ENCODE measurements around the gene COL12A1.

The COL12A1 gene

DNA sequence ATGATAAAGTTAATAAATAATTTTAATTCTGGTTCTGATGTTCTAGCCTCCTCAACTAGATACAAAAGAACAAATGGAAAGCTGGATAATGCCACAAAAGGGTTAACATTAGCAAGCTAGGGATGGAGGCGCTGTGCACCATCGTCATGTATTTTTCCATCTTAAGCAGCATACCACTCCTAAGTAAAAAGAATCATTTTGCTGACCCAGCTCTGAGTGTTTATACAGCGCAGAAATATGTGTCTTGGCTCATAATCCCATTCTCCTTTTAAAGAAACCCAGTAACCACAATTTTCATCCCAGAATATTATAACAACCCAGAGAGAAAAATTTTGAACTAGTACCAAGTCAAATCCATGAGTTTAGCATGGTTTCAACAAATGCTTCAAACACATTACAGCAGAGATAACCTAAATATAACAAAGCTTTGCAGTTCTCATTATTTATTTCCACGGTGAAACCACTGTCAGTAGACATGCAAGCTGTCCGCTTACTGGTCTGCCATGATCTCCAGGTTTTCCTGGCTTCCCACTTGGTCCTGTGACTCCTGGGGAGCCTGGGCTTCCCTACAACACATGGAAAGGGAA is 111.1 kb downstream of the COL12A1 start:
- no peak for DNase-seq

DNA sequence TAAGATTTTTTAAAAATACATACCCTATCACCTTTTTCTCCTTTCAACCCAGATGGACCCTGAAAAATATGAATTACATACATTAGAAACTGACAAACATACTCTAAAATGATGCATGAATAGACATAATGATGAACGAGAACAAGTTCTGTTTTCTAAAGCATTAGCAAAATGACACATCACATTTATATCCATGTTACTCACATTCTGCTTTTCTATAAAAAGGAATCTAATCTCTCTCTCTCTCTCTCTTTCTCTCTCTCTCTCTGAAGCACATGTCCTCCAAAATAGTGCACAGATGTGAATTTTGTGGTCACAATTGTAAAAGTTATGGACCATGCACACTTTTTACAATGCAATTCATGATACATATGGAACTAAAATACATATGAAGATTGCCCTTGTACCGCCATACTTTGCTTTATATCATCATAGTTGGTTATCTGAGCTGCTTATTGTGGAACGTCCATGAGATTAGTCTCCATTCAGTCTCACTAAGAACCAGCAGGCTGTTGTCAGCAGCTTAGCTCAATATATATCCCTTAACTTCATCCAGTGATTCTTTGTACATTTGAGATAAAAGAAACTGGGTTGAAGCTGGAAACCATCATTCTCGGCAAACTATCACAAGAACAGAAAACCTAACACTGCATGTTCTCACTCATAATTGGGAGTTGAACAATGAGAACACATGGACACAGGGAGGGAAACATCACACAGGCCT is 114.2 kb downstream of the COL12A1 start:
- DNase-seq = no peak

DNA sequence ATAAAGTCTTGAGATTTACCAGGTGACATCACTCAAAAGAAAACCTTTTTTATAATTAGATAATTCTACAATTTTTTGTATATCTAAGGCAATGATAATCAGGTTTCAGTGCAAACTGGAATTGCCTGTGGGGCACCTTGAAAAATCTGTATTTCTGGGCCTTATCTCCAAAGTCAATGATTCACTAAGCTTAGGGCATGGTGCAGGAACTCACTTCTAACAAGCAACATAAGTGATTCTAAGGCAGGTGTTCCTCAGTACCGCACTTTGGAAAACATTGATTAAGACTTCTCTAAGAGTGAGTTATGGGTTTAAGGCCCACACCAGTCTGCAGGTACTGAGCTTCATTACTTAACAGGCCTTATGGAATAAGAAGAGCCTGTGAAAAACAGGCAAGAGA is 115.3 kb downstream of the COL12A1 start:
- DNase-seq = no peak

DNA sequence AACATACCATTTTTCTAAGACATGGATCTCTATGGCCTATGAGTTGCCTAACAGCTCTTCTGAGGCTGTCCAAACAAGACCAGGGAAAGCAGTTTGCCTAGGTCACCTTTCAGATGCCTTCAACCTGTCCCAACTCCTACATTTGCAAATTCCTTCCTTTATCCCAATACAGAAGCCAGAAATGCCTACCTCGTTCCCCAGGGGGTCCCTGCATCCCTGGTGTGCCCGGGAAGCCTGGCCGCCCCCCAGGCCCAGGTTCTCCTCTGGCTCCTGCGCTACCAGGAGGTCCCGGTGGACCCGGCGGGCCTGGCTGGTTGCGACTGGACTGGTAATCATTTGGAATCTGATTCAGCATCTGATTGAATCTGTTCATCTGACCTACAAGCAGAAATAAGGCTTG is 115.9 kb downstream of the COL12A1 start:
- no peak for DNase-seq

DNA sequence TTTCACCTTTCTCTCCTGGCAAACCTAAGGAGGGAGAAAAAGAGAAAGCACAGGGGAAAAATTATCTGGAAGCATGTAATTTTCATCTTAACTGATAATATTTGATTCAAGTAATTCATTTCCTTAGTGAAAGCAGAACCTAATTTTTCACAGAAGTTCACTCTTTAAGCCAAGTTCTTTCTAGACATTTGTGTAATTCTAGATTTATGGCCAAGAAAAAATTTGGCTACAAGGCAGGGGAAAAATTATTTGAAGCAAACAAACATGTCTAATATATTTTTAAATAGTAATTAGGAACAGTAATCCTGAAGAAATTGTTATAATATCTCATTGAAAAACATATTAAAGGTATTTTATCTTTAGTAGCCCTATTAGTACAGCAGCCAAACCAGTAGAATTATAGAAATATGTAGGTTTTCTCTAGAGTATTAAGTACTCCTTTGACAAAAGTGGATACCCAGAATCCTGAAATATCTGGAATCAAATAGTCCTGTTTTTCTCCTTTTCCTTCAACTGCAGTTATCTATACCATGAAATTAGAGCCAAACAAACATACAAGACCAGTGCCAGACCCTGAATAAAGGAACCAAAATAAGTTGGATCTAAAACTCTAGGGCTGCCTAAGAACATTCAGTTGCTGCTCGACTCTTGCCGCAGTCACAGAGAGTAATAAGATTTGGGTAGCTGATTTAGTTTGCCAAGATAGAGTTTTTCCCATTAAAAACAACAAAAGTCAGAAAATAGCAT is 116.5 kb downstream of the COL12A1 start:
- no peak for DNase-seq

DNA sequence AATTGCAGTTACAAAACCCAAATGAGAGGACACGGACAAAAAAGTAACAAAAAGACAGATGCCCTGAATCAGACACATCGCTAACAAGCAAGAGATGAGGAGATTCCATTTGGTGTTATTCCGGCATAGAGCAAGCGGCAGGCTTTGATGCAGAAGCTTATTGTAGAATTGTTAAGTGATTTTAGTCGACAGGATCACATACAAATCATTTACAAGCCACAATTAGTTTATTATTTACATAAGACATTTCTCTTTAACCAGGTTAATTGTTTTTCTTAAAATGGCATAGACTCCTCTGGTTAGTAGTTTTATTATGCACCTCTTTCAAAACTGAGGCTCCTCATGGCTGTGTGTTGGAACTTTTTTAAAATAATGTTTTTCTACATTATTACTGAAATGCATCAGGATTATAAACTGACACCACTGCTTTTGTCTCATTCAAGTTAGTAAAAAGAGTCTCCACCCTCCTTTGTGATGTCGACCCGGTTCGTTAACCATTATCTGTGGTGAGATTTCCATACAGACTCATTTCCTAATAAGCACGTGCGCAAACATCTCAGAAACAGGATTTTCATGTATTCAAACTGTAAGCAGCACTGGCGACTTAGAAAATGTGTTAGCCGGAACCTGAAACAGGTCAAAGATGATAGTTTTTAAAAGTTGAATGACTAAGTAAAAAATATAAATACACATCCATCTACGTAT is 119.8 kb downstream of the COL12A1 start:
- no peak for DNase-seq

DNA sequence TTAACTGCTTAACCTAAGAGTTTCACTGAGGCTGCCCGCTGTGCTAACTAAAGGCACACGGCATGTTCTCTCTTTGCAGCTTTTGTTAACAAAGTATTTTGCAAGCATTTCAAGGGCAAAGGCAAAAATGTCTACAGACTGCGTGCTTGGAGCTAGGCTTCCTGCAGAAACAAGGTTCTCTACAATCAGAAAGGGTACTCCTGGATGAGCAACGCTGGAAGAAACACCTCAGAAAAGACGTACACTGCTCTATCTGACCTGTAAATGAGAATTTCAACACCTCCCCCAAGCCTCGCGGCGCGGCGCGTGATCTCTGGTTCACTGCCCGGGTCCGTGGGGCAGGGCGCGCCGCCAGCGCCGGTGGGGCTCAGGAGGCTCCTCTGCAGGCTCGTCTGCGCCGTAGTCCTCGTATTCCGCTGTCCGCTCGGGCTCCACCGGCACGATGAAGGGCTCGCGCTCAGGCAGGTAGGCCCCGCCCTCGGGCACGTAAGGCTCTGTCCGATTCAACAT is 120.9 kb downstream of the COL12A1 start:
- DNase-seq = no peak

DNA sequence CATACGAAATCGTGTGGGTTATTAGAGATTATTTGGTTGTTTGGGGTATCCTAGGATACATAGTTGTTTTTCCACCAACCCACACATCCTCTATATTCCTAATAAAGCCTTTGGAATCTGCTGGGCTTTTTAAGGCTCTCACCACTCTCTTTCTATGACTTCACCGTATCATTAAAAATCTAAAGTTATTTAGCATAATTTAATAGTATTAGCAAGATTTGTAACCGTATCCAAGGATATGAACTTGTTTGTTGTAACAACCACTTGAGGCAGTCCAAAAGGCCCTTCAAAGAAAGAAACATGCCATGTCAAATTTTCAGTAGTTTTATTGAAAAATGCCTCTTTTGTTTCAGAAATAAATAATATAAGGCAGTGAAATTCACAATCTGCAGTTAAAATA is 121.8 kb downstream of the COL12A1 start:
- no peak for DNase-seq

DNA sequence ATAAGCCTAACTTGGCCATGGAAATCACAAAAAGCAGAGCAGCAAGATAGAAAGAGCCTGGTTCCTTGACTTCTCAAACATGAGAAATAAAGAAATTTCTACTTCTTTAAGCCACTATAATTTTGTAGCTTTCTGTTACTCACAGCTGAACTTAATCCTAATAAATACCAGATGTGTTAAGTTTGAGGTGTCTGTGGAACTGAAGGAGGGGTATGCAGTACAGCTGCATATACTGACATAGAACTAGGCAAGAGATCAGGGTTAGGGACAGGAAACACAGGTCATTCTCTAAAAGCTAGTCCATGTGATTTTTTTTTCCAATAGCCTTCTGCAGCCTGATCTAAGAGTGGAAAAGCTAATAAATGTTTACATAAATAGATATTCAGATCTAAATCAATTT is 123.9 kb downstream of the COL12A1 start:
- no peak for DNase-seq

DNA sequence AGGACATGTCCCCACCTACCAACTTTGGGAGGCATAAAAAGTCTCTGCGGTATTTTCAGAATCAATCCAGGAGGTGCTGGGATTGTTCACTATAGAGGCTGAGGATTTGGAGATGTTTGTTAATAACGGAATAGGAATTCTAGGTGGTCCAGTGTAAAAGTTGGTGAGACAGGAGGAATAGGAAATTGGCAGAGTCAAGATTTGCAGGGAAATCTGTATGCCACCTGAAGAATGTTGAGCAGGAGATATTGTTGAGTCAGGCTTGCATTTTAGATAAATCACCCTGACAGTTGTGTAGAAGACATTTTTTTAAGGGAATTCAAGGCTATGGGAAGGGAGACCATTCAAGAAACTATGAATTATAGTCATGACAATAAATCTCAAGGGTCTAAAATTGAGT is 124.8 kb downstream of the COL12A1 start:
- no peak for DNase-seq

DNA sequence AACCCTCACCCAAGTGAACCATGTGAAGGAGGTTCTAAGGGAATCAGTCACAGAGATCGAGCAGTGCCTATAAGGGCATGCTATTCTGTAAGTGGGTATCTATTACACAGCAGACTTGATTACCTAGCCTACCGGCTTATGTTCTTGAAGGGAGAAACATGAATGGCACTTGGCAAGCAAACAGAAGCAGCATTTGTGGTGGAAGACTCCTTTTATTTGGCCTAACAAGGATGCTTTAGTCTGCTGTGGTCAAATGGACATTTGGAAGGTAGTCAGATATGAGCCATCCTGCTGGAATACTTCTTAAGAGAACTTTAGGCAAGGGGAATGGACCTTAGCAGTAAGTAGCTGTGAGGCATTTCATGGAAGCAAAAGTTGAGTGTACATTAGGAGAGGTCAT is 126.3 kb downstream of the COL12A1 start:
- no peak for DNase-seq

DNA sequence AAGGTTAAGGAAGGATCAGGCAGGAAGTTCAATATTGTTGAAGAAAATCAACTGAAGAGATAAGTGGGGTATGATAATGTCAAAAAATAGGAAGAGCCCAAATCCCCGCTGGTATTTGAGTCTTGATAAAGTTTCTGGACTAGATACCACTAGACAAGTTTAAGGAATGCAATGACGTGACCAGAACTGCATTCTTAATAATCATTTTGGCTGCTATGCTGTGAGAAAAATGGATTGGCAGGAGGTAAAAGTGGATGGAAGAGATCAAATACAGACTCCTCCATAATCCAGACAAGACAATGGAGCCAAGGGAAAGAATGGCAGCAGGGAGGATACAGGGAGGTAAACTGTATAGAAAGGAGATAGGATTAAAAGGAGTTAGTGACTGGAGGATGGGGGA is 128.2 kb downstream of the COL12A1 start:
- DNase-seq = no peak

DNA sequence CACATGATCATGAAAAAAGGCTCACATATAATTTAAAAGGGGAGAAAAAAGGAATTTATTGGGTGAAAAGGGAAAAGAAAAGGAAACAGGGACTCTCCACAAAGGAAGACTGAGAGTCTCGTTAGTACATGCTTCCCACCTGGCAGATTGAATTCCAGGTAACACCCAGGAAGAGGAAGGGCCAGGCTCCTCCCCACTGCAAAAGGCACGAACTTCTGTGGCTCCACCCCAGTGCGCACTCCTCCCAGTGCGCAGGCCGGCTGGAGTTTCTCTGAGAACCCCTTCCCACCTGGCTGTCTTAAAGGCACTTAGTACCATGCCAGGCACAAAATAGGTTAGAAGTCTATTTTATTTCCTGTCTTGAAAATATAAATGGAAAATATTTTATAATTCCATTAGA is 129.8 kb downstream of the COL12A1 start:
- DNase-seq = no peak

DNA sequence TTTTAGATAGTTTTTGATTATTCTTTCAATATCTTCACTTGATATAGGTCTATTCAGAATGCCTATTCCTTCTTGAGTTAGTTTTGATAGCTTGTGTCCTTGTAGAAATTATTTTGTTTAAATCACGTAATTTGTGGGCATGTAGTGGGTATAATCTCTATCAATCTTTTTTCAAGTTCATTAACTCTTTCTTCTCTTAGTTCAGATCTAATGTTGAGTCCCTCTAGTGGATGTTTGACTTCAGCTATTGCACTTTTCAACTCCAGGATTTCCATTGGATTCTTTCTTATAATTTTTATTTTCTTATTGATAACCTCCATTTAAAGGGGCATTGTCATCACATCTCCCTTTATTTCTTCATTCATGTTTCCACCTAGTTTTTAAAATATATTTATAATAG is 135.6 kb downstream of the COL12A1 start:
- DNase-seq = no peak

DNA sequence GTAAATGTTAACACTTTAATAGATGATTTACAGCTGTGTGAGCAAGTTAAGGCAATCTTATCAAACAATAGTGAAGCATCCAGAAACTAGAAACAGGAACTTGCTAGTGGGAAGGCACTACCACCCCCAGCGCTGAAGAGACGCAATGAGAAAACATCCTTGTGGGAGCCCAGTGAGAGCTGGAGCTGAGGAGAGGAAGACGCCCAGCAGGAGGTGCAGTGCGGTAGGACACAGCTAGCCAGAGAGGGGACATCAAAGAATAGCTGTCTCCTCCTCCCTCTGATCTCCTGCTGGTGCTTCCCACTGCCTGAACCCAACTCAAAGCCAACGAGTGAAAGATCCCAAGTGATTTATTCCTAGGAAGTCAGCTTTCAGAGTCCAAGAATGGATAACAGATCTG is 140.3 kb downstream of the COL12A1 start:
- DNase-seq = no peak

DNA sequence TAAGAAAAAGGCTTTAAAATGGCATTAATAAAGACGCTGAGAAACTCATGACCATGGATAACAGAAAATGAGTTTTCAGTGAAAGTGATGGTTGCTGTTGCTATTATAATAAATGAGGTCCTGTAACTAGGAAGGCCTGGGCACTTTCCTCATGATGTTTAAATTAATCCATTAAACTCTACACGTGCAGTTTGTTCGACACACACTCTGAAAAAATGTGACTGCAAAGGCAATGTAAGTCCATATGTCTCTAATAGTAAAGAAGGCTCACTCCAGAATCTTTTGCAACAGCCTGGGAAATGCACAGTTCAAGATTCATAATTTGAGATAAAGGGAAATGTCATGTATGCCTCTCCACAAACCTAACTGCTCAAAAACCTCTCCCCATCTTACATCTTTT is 153.4 kb downstream of the COL12A1 start:
- no peak for DNase-seq

DNA sequence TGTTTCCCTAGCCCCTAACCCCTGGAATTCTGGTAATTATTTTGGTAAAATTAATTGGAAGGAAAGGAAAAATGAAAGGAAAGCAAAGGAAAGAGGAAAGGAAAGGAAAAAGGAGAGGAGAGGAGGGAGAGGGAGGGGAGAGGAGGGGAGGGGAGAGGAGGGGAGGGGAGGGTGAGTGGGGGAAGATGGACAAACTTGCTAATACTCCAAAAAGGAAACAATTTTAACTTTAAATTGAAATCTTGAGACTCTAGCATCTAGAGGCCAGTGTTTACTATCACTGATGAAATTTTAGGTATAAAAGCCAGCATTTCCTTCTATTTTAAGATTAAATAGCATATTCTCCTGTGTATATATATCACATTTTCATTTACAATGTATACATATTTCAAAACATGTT is 156.5 kb downstream of the COL12A1 start:
- DNase-seq = no peak

DNA sequence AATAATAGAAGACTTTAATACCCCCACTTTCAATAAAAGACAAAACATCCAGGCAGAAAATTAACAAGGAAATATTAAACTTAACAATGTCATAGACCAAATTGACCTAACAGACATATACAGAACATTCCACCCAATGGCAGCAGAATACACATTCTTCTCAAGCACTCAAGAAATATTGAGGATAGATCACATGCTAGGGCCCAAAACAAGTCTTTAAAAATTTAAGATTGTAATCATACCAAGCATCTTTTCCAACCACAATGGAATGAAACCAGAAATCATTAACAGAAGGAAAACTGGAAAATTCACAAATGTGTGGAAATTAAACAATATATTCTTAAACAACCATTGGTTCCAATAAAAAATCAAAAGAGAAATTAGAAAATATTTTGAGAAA is 161.0 kb downstream of the COL12A1 start:
- no peak for DNase-seq

DNA sequence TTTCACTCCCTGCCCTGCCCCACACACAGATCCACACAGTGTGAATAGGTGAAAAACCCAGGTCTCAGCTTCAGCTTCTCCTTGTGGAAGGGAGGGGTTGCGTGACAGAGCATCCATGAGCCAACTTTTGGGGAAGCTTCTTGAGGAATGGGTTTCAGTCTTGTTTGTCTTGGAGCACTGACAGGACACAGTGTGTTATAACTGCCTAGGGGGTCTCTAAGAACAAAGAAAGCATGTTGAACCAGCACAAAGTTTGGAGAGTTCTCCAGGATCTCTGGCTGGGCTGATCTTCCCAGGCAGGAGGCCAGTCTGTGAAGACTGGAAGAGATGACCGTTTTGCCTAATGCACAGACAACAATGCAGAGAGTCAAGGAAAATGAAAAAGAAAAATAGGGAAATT is 164.5 kb downstream of the COL12A1 start:
- no peak for DNase-seq
